ENCODE results near the gene CR1.
A peak's percentile ranks its signal among the peaks of the same experiment; 100 is the strongest.
"Not testable (repeated sequence)": the region's sequence is repeated elsewhere in the genome, so short reads cannot be mapped to it uniquely, and the experiment has no call there.

The CR1 gene

GRCh38 chr1:207658408-207658807 is 162.5 kb downstream of the CR1 start:
- ATAC-seq (peak; percentile 46), DNase-seq (ENCODE audit: low spot score in 2 of 2) (no peak)
- Mint-ChIP-seq H3K36me3 (no peaks in the 10 kb centered on the region), H3K4me1 (no peaks in the 10 kb centered on the region), H3K4me3 (no peak overlapping the region), H3K9me3 (no peaks in the 10 kb centered on the region), H3K27ac (no peak overlapping the region)

- Mint-ChIP-seq H3K9me3 (no peaks in the 10 kb centered on the region), H3K4me1 (no peaks in the 10 kb centered on the region), H3K27ac (no peak overlapping the region), H3K4me3 (no peak overlapping the region), H3K36me3 (no peaks in the 10 kb centered on the region)
- DNase-seq (ENCODE audit: low spot score in 2 of 2) = no peak
- peak; percentile 44 for ATAC-seq
Observed at GRCh38 chr1:207658904-207659485, 163.0 kb downstream of the CR1 start.

GRCh38 chr1:207659545-207660153 is 163.7 kb downstream of the CR1 start:
- ATAC-seq (no peak), DNase-seq (ENCODE audit: low spot score in 2 of 2) (no peak)
- Mint-ChIP-seq H3K9me3 (no peaks in the 10 kb centered on the region), H3K27ac (no peak overlapping the region), H3K4me3 (no peak overlapping the region), H3K4me1 (no peaks in the 10 kb centered on the region), H3K36me3 (no peaks in the 10 kb centered on the region)

- not testable (repeated sequence) for H3K36me3 Mint-ChIP-seq; H3K9me3 Mint-ChIP-seq; H3K4me1 Mint-ChIP-seq; H3K27ac Mint-ChIP-seq; DNase-seq (ENCODE audit: low spot score in 2 of 2); ATAC-seq; H3K4me3 Mint-ChIP-seq
Observed at GRCh38 chr1:207661420-207661819, 165.5 kb downstream of the CR1 start.

- Mint-ChIP-seq H3K4me3 (no peak overlapping the region), H3K36me3 (no peaks in the 10 kb centered on the region), H3K4me1 (no peaks in the 10 kb centered on the region), H3K9me3 (no peaks in the 10 kb centered on the region), H3K27ac (no peak overlapping the region)
- DNase-seq (ENCODE audit: low spot score in 2 of 2) (no peak), ATAC-seq (no peak)
Observed at GRCh38 chr1:207666342-207666741, 170.4 kb downstream of the CR1 start.

GRCh38 chr1:207669528-207670009 is 173.6 kb downstream of the CR1 start:
- Mint-ChIP-seq H3K4me3 (no peak overlapping the region), H3K4me1 (no peaks in the 10 kb centered on the region), H3K36me3 (no peaks in the 10 kb centered on the region)

GRCh38 chr1:207670192-207670591 is 174.2 kb downstream of the CR1 start:
- no peaks in the 10 kb centered on the region for H3K36me3 Mint-ChIP-seq
- H3K27ac Mint-ChIP-seq = no peak overlapping the region
- no peaks in the 10 kb centered on the region for H3K9me3 Mint-ChIP-seq
- ATAC-seq = no peak
- no peaks in the 10 kb centered on the region for H3K4me1 Mint-ChIP-seq
- no peak overlapping the region for H3K4me3 Mint-ChIP-seq
- no peak for DNase-seq (ENCODE audit: low spot score in 2 of 2)

More at GRCh38 chr1:207669528-207670009, 173.6 kb downstream of the CR1 start:
- DNase-seq (ENCODE audit: low spot score in 2 of 2) = no peak
- peak; percentile 34 for ATAC-seq
- no peaks in the 10 kb centered on the region for H3K9me3 Mint-ChIP-seq
- no peak overlapping the region for H3K27ac Mint-ChIP-seq

GRCh38 chr1:207670997-207671396 is 175.0 kb downstream of the CR1 start:
- no peak overlapping the region for H3K4me3 Mint-ChIP-seq
- ATAC-seq (no peak), DNase-seq (ENCODE audit: low spot score in 2 of 2) (no peak)
- no peak overlapping the region for H3K27ac Mint-ChIP-seq
- H3K9me3 Mint-ChIP-seq = no peaks in the 10 kb centered on the region
- no peaks in the 10 kb centered on the region for H3K36me3 Mint-ChIP-seq
- H3K4me1 Mint-ChIP-seq = no peaks in the 10 kb centered on the region

GRCh38 chr1:207672522-207673130 is 176.7 kb downstream of the CR1 start:
- DNase-seq (ENCODE audit: low spot score in 2 of 2) (no peak), ATAC-seq (peak; percentile 62)
- no peaks in the 10 kb centered on the region for H3K4me1 Mint-ChIP-seq
- no peak overlapping the region for H3K27ac Mint-ChIP-seq
- no peaks in the 10 kb centered on the region for H3K9me3 Mint-ChIP-seq
- H3K4me3 Mint-ChIP-seq = no peak overlapping the region
- H3K36me3 Mint-ChIP-seq = no peaks in the 10 kb centered on the region

GRCh38 chr1:207673399-207673798 is 177.4 kb downstream of the CR1 start:
- DNase-seq (ENCODE audit: low spot score in 2 of 2) = no peak
- Mint-ChIP-seq H3K27ac (no peak overlapping the region), H3K4me1 (no peaks in the 10 kb centered on the region), H3K36me3 (no peaks in the 10 kb centered on the region), H3K4me3 (no peak overlapping the region), H3K9me3 (no peaks in the 10 kb centered on the region)
- ATAC-seq = peak; percentile 79

- DNase-seq (ENCODE audit: low spot score in 2 of 2) (no peak), ATAC-seq (no peak)
- H3K36me3 Mint-ChIP-seq = no peaks in the 10 kb centered on the region
- no peaks in the 10 kb centered on the region for H3K9me3 Mint-ChIP-seq
- no peak overlapping the region for H3K27ac Mint-ChIP-seq
- no peaks in the 10 kb centered on the region for H3K4me1 Mint-ChIP-seq
- no peak overlapping the region for H3K4me3 Mint-ChIP-seq
Observed at GRCh38 chr1:207676153-207676552, 180.2 kb downstream of the CR1 start.

GRCh38 chr1:207680590-207681388 is 184.8 kb downstream of the CR1 start:
- not testable (repeated sequence) for DNase-seq (ENCODE audit: low spot score in 2 of 2); ATAC-seq; H3K9me3 Mint-ChIP-seq; H3K27ac Mint-ChIP-seq; H3K4me1 Mint-ChIP-seq; H3K36me3 Mint-ChIP-seq; H3K4me3 Mint-ChIP-seq

- not testable (repeated sequence) for ATAC-seq; H3K36me3 Mint-ChIP-seq; H3K4me3 Mint-ChIP-seq; H3K9me3 Mint-ChIP-seq; DNase-seq (ENCODE audit: low spot score in 2 of 2); H3K4me1 Mint-ChIP-seq; H3K27ac Mint-ChIP-seq
Observed at GRCh38 chr1:207682872-207683434, 187.0 kb downstream of the CR1 start.

GRCh38 chr1:207690551-207690950 is 194.6 kb downstream of the CR1 start:
- not testable (repeated sequence) for H3K4me3 Mint-ChIP-seq; H3K36me3 Mint-ChIP-seq; H3K27ac Mint-ChIP-seq; H3K9me3 Mint-ChIP-seq; H3K4me1 Mint-ChIP-seq; ATAC-seq; DNase-seq (ENCODE audit: low spot score in 2 of 2)

GRCh38 chr1:207691010-207691409 is 195.1 kb downstream of the CR1 start:
- Mint-ChIP-seq H3K4me3 (no peak overlapping the region), H3K36me3 (no peaks in the 10 kb centered on the region), H3K4me1 (no peaks in the 10 kb centered on the region), H3K9me3 (no peaks in the 10 kb centered on the region), H3K27ac (no peak overlapping the region)
- ATAC-seq (no peak), DNase-seq (ENCODE audit: low spot score in 2 of 2) (no peak)
